ENCODE data around the gene TAF8. TPM values are rescaled to one million over a fixed set of nuclear protein-coding genes. Genes with fewer than 3 reads are reported as not detected.
"Not testable (repeated sequence)": the region's sequence is repeated elsewhere in the genome, so short reads cannot be mapped to it uniquely, and the experiment has no call there.

Gene TAF8
- 18.3 and 20.7 TPM in 2 replicates for total RNA-seq (2014; rRNA removed)
- Bru-seq, nascent RNA, result percentile 71 among the genes with signal in this experiment
- percentile 79 among the genes with signal in this experiment for BruChase-seq, experiment 1, labeled RNA remaining after a 6-hour chase
- BruChase-seq, experiment 2, labeled RNA remaining after a 2-hour chase, result percentile 76 among the genes with signal in this experiment
- long read RNA-seq, partial matches to known transcripts, result 2 of 9 reads
- long read RNA-seq, other reads (novel, unspliced or antisense), result 7 of 9 reads

GRCh38 chr6:42050297-42051267 is at the start of gene TAF8:
TAF8 (plus strand) TSS chr6:42050524; CDS start chr6:42050542, 18 bp downstream.
- DNase-seq (peak; percentile 88), ATAC-seq (peak; percentile 78)
- Histone ChIP-seq H3K27ac (ENCODE audit: low read length) (peak within 1 kb of the TSS; percentile 54), H3K9ac (ENCODE audit: low read length) (peak within 1 kb of the TSS; percentile 83), H3K27me3 (ENCODE audit: low read length) (no peaks in the 10 kb centered on the region), H3K4me2 (ENCODE audit: low read length) (peak within 1 kb of the TSS; percentile 92), H3K9me2 (replicated peaks; ENCODE audit: low read length) (no peaks in the 10 kb centered on the region), H3K4me3 (ENCODE audit: low read length) (peak within 1 kb of the TSS; percentile 94), H3F3A (ENCODE audit: low read length, unreplicated experiment) (no peaks in the 10 kb centered on the region), H2AFZ (ENCODE audit: low read length) (peak within 1 kb of the TSS; percentile 97), H3K9me3 (ENCODE audit: low read length) (no peaks in the 10 kb centered on the region), H4K20me1 (ENCODE audit: low read length) (no peaks in the 10 kb centered on the region), H3K4me1 (ENCODE audit: insufficient read depth, low read length) (peaks cover 20% of the 10 kb centered on the region), H3K36me3 (ENCODE audit: low read depth, low read length) (peaks cover 3% of the 10 kb centered on the region; the same call in 1 of the 2 replicates), H3K79me2 (ENCODE audit: low read length) (peaks cover 10% of the 10 kb centered on the region; the same call in 1 of the 2 replicates)
- POLR2A ChIA-PET (ENCODE audit: unreplicated experiment), result interaction anchor here (0.6 kb wide), 2 partner anchors 92 to 514 kb away, joined by 4 to 5 read pairs; partner anchors contain the start of gene C6orf132
- no peak for TF ChIP-seq CTCF (conservative IDR thresholded peaks at IDR 0.05; ENCODE audit: low read depth, low read length)
- BruUV-seq (replicated peaks), result TSS peak; percentile 57
- CTCF ChIA-PET, result interaction anchor here (0.6 to 0.7 kb wide), 2 partner anchors 98 to 129 kb away, joined by 3 to 4 read pairs; partner anchors contain the start of genes BYSL and MED20
- intact Hi-C loops (cut with micrococcal nuclease), result no loop called here

GRCh38 chr6:42001506-42001905 is 48.8 kb upstream of the TAF8 start:
- Histone ChIP-seq H3K4me1 (ENCODE audit: insufficient read depth, low read length) (no peaks in the 10 kb centered on the region), H3K27me3 (ENCODE audit: low read length) (no peaks in the 10 kb centered on the region), H3K36me3 (ENCODE audit: low read depth, low read length) (no peaks in the 10 kb centered on the region), H3K4me3 (ENCODE audit: low read length) (no peak overlapping the region), H4K20me1 (ENCODE audit: low read length) (no peaks in the 10 kb centered on the region), H3K9me2 (replicated peaks; ENCODE audit: low read length) (no peaks in the 10 kb centered on the region), H3K9ac (ENCODE audit: low read length) (no peak overlapping the region), H3K27ac (ENCODE audit: low read length) (no peak overlapping the region), H3K9me3 (ENCODE audit: low read length) (no peaks in the 10 kb centered on the region), H3F3A (ENCODE audit: low read length, unreplicated experiment) (no peaks in the 10 kb centered on the region), H2AFZ (ENCODE audit: low read length) (no peak overlapping the region), H3K4me2 (ENCODE audit: low read length) (no peak overlapping the region), H3K79me2 (ENCODE audit: low read length) (no peaks in the 10 kb centered on the region)
- POLR2A ChIA-PET (ENCODE audit: unreplicated experiment), result no interaction called here
- DNase-seq (no peak), ATAC-seq (no peak)
- CTCF ChIA-PET, result no interaction called here
- no TSS peak for BruUV-seq (replicated peaks)
- TF ChIP-seq CTCF (conservative IDR thresholded peaks at IDR 0.05; ENCODE audit: low read depth, low read length), result no peak
- no peak for TF ChIP-seq EZH2 (IDR thresholded peaks at IDR 0.05; ENCODE audit: low read length, unreplicated experiment)
- TF ChIP-seq EZH2phosphoT487 (IDR thresholded peaks at IDR 0.05; ENCODE audit: borderline replicate concordance, low read length), result no peak
- intact Hi-C loops (cut with micrococcal nuclease), result no loop called here

GRCh38 chr6:42003658-42004057 is 46.7 kb upstream of the TAF8 start:
- H3K36me3 ChIP-seq (ENCODE audit: low read depth, low read length); ATAC-seq; POLR2A ChIA-PET (ENCODE audit: unreplicated experiment); H3K27me3 ChIP-seq (ENCODE audit: low read length); DNase-seq; H3K27ac ChIP-seq (ENCODE audit: low read length); H3K4me3 ChIP-seq (ENCODE audit: low read length); H2AFZ ChIP-seq (ENCODE audit: low read length); H3F3A ChIP-seq (ENCODE audit: low read length, unreplicated experiment); H3K79me2 ChIP-seq (ENCODE audit: low read length); BruUV-seq (replicated peaks); H4K20me1 ChIP-seq (ENCODE audit: low read length); H3K9me2 ChIP-seq (replicated peaks; ENCODE audit: low read length); H3K4me2 ChIP-seq (ENCODE audit: low read length); H3K9me3 ChIP-seq (ENCODE audit: low read length); H3K4me1 ChIP-seq (ENCODE audit: insufficient read depth, low read length); H3K9ac ChIP-seq (ENCODE audit: low read length); CTCF ChIA-PET; intact Hi-C loops (cut with micrococcal nuclease): not testable (repeated sequence)

Data from PC-3 (cell line).